ENCODE results near the gene MTTP. TPM values are rescaled to one million over a fixed set of nuclear protein-coding genes. Genes with fewer than 3 reads are reported as not detected.

The MTTP gene
- total RNA-seq, 2 donors from 2014 or later = 0.11 to 0.42 TPM

DNA sequence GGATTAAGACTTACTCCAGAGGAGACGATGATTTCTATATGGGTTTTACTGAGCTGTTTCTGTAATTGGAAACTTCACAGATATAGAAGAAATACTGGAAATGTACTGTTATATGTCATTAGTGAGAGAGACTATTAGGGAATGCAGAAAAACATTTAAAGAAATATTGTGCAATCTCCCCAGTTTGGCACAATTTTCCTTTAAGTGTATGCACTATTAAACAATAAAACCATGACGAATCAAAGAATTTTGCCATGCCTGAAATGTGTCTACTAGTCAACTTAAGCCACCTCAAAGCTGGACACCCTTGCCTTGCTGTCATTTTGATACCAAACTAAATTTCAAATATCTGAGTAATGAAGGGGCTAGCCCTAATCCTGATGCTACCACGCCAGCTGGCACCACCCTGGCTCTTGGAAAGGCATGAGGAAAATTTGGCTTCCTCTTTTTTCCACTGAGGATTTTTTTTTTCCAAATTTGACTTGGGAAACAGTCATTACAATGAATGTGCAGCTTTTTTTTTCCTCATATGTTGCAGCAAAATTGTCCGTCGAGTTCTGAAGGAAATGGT is 36.1 kb downstream of the MTTP start:
- H3K27ac ChIP-seq (ENCODE audit: low read depth, low read length) = no peak overlapping the region
- Mint-ChIP-seq H3K27me3 (ENCODE audit: insufficient read depth) (no peaks in the 10 kb centered on the region), H3K27ac (no peak overlapping the region), H3K4me3 (no peak overlapping the region), H3K36me3 (ENCODE audit: low read depth) (no peaks in the 10 kb centered on the region), H3K9me3 (no peaks in the 10 kb centered on the region), H3K4me1 (peaks cover 5% of the 10 kb centered on the region)
- H3K27me3 ChIP-seq (ENCODE audit: control insufficient read depth, insufficient read depth, low read length, poor library complexity, severe bottlenecking) = no peaks in the 10 kb centered on the region
- H3K9me3 ChIP-seq (ENCODE audit: control insufficient read depth, low read length) = no peaks in the 10 kb centered on the region
- H3K4me1 ChIP-seq (ENCODE audit: control insufficient read depth, insufficient read depth, low read length) = peaks cover 4% of the 10 kb centered on the region
- H3K9ac ChIP-seq (ENCODE audit: extremely low read depth, low read length, poor library complexity, severe bottlenecking) = no peak overlapping the region
- no peaks in the 10 kb centered on the region for H3K36me3 ChIP-seq (ENCODE audit: control insufficient read depth, insufficient read depth, low read length)
- no peak for DNase-seq
- TF ChIP-seq, protein P1, sequence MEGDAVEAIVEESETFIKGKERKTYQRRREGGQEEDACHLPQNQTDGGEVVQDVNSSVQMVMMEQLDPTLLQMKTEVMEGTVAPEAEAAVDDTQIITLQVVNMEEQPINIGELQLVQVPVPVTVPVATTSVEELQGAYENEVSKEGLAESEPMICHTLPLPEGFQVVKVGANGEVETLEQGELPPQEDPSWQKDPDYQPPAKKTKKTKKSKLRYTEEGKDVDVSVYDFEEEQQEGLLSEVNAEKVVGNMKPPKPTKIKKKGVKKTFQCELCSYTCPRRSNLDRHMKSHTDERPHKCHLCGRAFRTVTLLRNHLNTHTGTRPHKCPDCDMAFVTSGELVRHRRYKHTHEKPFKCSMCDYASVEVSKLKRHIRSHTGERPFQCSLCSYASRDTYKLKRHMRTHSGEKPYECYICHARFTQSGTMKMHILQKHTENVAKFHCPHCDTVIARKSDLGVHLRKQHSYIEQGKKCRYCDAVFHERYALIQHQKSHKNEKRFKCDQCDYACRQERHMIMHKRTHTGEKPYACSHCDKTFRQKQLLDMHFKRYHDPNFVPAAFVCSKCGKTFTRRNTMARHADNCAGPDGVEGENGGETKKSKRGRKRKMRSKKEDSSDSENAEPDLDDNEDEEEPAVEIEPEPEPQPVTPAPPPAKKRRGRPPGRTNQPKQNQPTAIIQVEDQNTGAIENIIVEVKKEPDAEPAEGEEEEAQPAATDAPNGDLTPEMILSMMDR (conservative IDR thresholded peaks at IDR 0.05) = no peak
- H3K4me3 ChIP-seq (ENCODE audit: low read length) = no peak overlapping the region
- 86 to 100% methylated on average over 4 to 5 of the region's 5 CpGs for WGBS, 2 experiments (ENCODE audit: insufficient coverage in 1 of 2, insufficient read length in 1 of 2)

DNA sequence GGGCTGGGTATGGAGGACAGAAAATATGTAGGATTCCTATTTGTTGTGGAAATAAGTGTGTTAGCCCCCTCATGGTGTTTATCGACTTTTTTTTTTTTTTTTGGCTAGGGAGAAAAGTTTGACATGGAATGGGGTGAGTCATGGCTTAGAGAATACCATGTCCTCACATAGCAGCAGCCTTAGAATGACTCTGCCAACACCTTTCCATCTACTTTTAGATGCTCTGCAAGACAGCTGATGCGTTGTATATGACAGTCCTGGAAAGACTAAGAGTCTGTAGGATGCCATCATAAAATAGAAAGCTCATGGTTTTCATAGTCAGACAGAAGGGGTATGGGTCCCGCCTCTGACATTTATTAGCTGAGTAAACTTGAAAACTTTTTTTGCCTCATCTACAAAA is 37.7 kb downstream of the MTTP start:
- no peaks in the 10 kb centered on the region for H3K27me3 ChIP-seq (ENCODE audit: control insufficient read depth, insufficient read depth, low read length, poor library complexity, severe bottlenecking)
- no peaks in the 10 kb centered on the region for H3K36me3 ChIP-seq (ENCODE audit: control insufficient read depth, insufficient read depth, low read length)
- no peak overlapping the region for H3K4me3 ChIP-seq (ENCODE audit: low read length)
- 95 to 100% methylated on average over 1 to 3 of the region's 3 CpGs for WGBS, 2 experiments (ENCODE audit: insufficient coverage in 1 of 2, insufficient read length in 1 of 2)
- TF ChIP-seq, protein P1 (conservative IDR thresholded peaks at IDR 0.05) = no peak
- Mint-ChIP-seq H3K27ac (no peak overlapping the region), H3K36me3 (ENCODE audit: low read depth) (no peaks in the 10 kb centered on the region), H3K4me3 (no peak overlapping the region), H3K4me1 (peaks cover 5% of the 10 kb centered on the region), H3K27me3 (ENCODE audit: insufficient read depth) (no peaks in the 10 kb centered on the region), H3K9me3 (no peaks in the 10 kb centered on the region)
- DNase-seq = no peak
- H3K9ac ChIP-seq (ENCODE audit: extremely low read depth, low read length, poor library complexity, severe bottlenecking) = no peak overlapping the region
- H3K4me1 ChIP-seq (ENCODE audit: control insufficient read depth, insufficient read depth, low read length) = peaks cover 4% of the 10 kb centered on the region
- H3K27ac ChIP-seq (ENCODE audit: low read depth, low read length) = no peak overlapping the region
- H3K9me3 ChIP-seq (ENCODE audit: control insufficient read depth, low read length) = no peaks in the 10 kb centered on the region

DNA sequence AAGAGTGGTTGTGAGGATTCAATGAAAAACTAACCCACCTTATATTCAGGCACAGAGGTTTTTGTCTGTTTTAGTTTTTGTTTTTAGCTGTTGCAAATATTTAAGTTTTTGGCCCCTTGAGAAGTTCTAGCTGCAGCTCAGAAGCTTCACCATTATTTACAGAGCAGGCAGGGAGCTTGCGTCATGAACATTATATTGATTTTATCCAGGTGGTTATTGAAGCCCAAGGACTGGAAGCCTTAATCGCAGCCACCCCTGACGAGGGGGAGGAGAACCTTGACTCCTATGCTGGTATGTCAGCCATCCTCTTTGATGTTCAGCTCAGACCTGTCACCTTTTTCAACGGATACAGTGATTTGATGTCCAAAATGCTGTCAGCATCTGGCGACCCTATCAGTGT is 38.1 kb downstream of the MTTP start:
- Histone ChIP-seq H3K27me3 (ENCODE audit: control insufficient read depth, insufficient read depth, low read length, poor library complexity, severe bottlenecking) (no peaks in the 10 kb centered on the region), H3K36me3 (ENCODE audit: control insufficient read depth, insufficient read depth, low read length) (no peaks in the 10 kb centered on the region), H3K9ac (ENCODE audit: extremely low read depth, low read length, poor library complexity, severe bottlenecking) (no peak overlapping the region), H3K9me3 (ENCODE audit: control insufficient read depth, low read length) (no peaks in the 10 kb centered on the region), H3K4me3 (ENCODE audit: low read length) (no peak overlapping the region), H3K4me1 (ENCODE audit: control insufficient read depth, insufficient read depth, low read length) (peaks cover 4% of the 10 kb centered on the region), H3K27ac (ENCODE audit: low read depth, low read length) (no peak overlapping the region)
- no peak overlapping the region for H3K27ac Mint-ChIP-seq
- TF ChIP-seq, protein P1 (conservative IDR thresholded peaks at IDR 0.05) = no peak
- no peak overlapping the region for H3K4me3 Mint-ChIP-seq
- no peak for DNase-seq
- no peaks in the 10 kb centered on the region for H3K36me3 Mint-ChIP-seq (ENCODE audit: low read depth)
- WGBS, 2 experiments (ENCODE audit: insufficient coverage in 1 of 2, insufficient read length in 1 of 2) = 78 to 86% methylated on average over 5 of the region's 5 CpGs
- H3K4me1 Mint-ChIP-seq = peaks cover 5% of the 10 kb centered on the region
- H3K27me3 Mint-ChIP-seq (ENCODE audit: insufficient read depth) = no peaks in the 10 kb centered on the region
- no peaks in the 10 kb centered on the region for H3K9me3 Mint-ChIP-seq

Data from endodermal cell (in vitro differentiated cells).